Activated CD4-positive, alpha-beta memory T cell treated with anti-CD3 and anti-CD28 coated beads for 36 hours (primary cell): ENCODE data around the gene NUDT22. TPM values are rescaled to one million over a fixed set of nuclear protein-coding genes. Genes with fewer than 3 reads are reported as not detected.

Source experiments
- total RNA-seq, 2 experiments: library from RNA; stranded (reverse); gene quantifications; one replicate each; pipeline ENCODE4 v1.2.3, GENCODE V29; 2021

NUDT22 gene
- total RNA-seq, 2 experiments from 2014 or later, result 69.8 to 79.8 TPM

Other genes with a start within 250 kb of the NUDT22 start
- 10 to 100 TPM; 69.5 to 72.2 TPM for gene OTUB1, start 239.8 kb upstream of the NUDT22 start, total RNA-seq
- under 1 TPM; 0.36 to 0.50 TPM for gene FLRT1, start 190.3 kb upstream of the NUDT22 start, total RNA-seq
- gene MACROD1, start 60.2 kb upstream of the NUDT22 start, total RNA-seq, result 10 to 100 TPM; 24.5 to 31.0 TPM
- gene STIP1, start 40.1 kb upstream of the NUDT22 start, total RNA-seq, result 100 to 1,000 TPM; 402 to 413 TPM
- gene FERMT3, start 19.6 kb upstream of the NUDT22 start, total RNA-seq, result 100 to 1,000 TPM; 195 to 203 TPM
- gene TRPT1, start 88 bp upstream of the NUDT22 start, total RNA-seq, result 10 to 100 TPM; 30.4 to 35.6 TPM
- 10 to 100 TPM; 22.5 to 26.2 TPM for gene DNAJC4, start 4.3 kb downstream of the NUDT22 start, total RNA-seq
- gene VEGFB, start 8.3 kb downstream of the NUDT22 start, total RNA-seq, result 10 to 100 TPM; 78.9 to 82.1 TPM
- gene FKBP2, start 14.8 kb downstream of the NUDT22 start, total RNA-seq, result 10 to 100 TPM; 28.7 to 34.9 TPM
- gene PPP1R14B, start 20.7 kb downstream of the NUDT22 start, total RNA-seq, result 100 to 1,000 TPM; 238 to 242 TPM
- gene PLCB3, start 25.3 kb downstream of the NUDT22 start, total RNA-seq, result 10 to 100 TPM; 10.4 to 12.3 TPM
- gene BAD, start 58.4 kb downstream of the NUDT22 start, total RNA-seq, result 10 to 100 TPM; 23.7 to 24.2 TPM
- 10 to 100 TPM; 28.7 to 31.6 TPM for gene GPR137, start 59.6 kb downstream of the NUDT22 start, total RNA-seq
- gene KCNK4, start 65.0 kb downstream of the NUDT22 start, total RNA-seq, result under 1 TPM in 1 of 2 experiments, not detected in 1; 0.34 TPM
- not detected for gene CATSPERZ, start 74.1 kb downstream of the NUDT22 start, total RNA-seq
- gene ESRRA, start 79.2 kb downstream of the NUDT22 start, total RNA-seq, result 10 to 100 TPM; 32.8 to 35.6 TPM
- 100 to 1,000 TPM; 255 to 258 TPM for gene TRMT112, start 91.3 kb downstream of the NUDT22 start, total RNA-seq
- 100 to 1,000 TPM; 156 to 164 TPM for gene PRDX5, start 91.8 kb downstream of the NUDT22 start, total RNA-seq
- 10 to 100 TPM; 69.5 to 74.5 TPM for gene CCDC88B, start 113.9 kb downstream of the NUDT22 start, total RNA-seq
- 10 to 100 TPM; 31.4 to 34.3 TPM for gene RPS6KA4, start 132.9 kb downstream of the NUDT22 start, total RNA-seq